Measurements from ENCODE around the gene AGBL1.

The AGBL1 gene

GRCh38 chr15:86255247-86255646 lies 175.6 kb downstream of the AGBL1 start:
- DNase-seq = no peak

GRCh38 chr15:86256628-86257027 lies 177.0 kb downstream of the AGBL1 start:
- no peak for DNase-seq

- no peak for DNase-seq
Measured at GRCh38 chr15:86259589-86259988, 179.9 kb downstream of the AGBL1 start.

- no peak for DNase-seq
Measured at GRCh38 chr15:86263230-86263629, 183.6 kb downstream of the AGBL1 start.

GRCh38 chr15:86266896-86267484 lies 187.3 kb downstream of the AGBL1 start:
- no peak for DNase-seq

GRCh38 chr15:86267892-86268291 lies 188.2 kb downstream of the AGBL1 start:
- no peak for DNase-seq

GRCh38 chr15:86268558-86268957 lies 188.9 kb downstream of the AGBL1 start:
- no peak for DNase-seq

- no peak for DNase-seq
Measured at GRCh38 chr15:86273309-86273708, 193.6 kb downstream of the AGBL1 start.

GRCh38 chr15:86275361-86275760 lies 195.7 kb downstream of the AGBL1 start:
- DNase-seq = no peak

GRCh38 chr15:86278586-86278985 lies 198.9 kb downstream of the AGBL1 start:
- no peak for DNase-seq

GRCh38 chr15:86284635-86285034 lies 205.0 kb downstream of the AGBL1 start:
- DNase-seq = no peak

GRCh38 chr15:86295511-86295910 lies 215.8 kb downstream of the AGBL1 start:
- no peak for DNase-seq

- DNase-seq = no peak
Measured at GRCh38 chr15:86296769-86297168, 217.1 kb downstream of the AGBL1 start.

GRCh38 chr15:86300390-86301125 lies 220.9 kb downstream of the AGBL1 start:
- no peak for DNase-seq

GRCh38 chr15:86311568-86312280 lies 232.1 kb downstream of the AGBL1 start:
- no peak for DNase-seq

GRCh38 chr15:86312486-86312885 lies 232.8 kb downstream of the AGBL1 start:
- no peak for DNase-seq

- no peak for DNase-seq
Measured at GRCh38 chr15:86316216-86316615, 236.5 kb downstream of the AGBL1 start.

- no peak for DNase-seq
Measured at GRCh38 chr15:86316726-86317383, 237.2 kb downstream of the AGBL1 start.

GRCh38 chr15:86317384-86317740 lies 237.7 kb downstream of the AGBL1 start:
- no peak for DNase-seq

- no peak for DNase-seq
Measured at GRCh38 chr15:86322629-86323028, 243.0 kb downstream of the AGBL1 start.

- DNase-seq = no peak
Measured at GRCh38 chr15:86327230-86327865, 247.7 kb downstream of the AGBL1 start.

- DNase-seq = no peak
Measured at GRCh38 chr15:86328658-86329057, 249.0 kb downstream of the AGBL1 start.
